Sigmoid colon (tissue), 7 donors: Measurements from ENCODE around the gene PARP15. TPM values are rescaled to one million over a fixed set of nuclear protein-coding genes. Genes with fewer than 3 reads are reported as not detected.

Source experiments
- DNase-seq: peaks from one replicate; pipeline ENCODE4 v3.0.0-alpha.2; 2019
- H3K27ac ChIP-seq, 4 donors: fragments of 200-600 bp; sonication (generic); one replicate each; pipeline ENCODE4 v1.5.1; 2016 to 2019; ENCODE audit warnings: mild to moderate bottlenecking in 1 of 4
- H3K27me3 ChIP-seq, 3 donors: fragments of 200-600 bp; sonication (generic); one replicate each; pipeline ENCODE4 v1.5.1; 2019; ENCODE audit warnings: mild to moderate bottlenecking in 1 of 3
- H3K36me3 ChIP-seq, 4 donors: fragments of 200-600 bp; sonication (generic); one replicate each; pipeline ENCODE4 v1.5.1; 2016 to 2019
- H3K4me1 ChIP-seq, 4 donors: fragments of 200-600 bp; sonication (generic); one replicate each; pipeline ENCODE4 v1.5.1; 2017 to 2019
- H3K4me3 ChIP-seq, 4 donors: fragments of 200-600 bp; sonication (generic); one replicate each; pipeline ENCODE4 v1.5.1; 2017 to 2019; ENCODE audit warnings: mild to moderate bottlenecking in 2 of 4, moderate library complexity in 1 of 4
- H3K9me3 ChIP-seq, 4 donors: fragments of 200-600 bp in 3 of 4; sonication (generic) in 3 of 4; one replicate each; pipeline versions ENCODE4 v1.5.1 to v1.6.1; 2013 to 2019
- EP300 ChIP-seq, 4 donors: sonication (generic); formaldehyde crosslinking; IDR thresholded peaks; one replicate each; pipeline ENCODE4 v1.6.1; 2017; ENCODE audit warnings: antibody characterized with exemption in 4 of 4
- POLR2A ChIP-seq, 2 donors: fragments of 450-650 bp; IDR thresholded peaks; one replicate each; pipeline ENCODE4 v1.6.1; 2016; ENCODE audit warnings: antibody characterized with exemption in 2 of 2, mild to moderate bottlenecking in 2 of 2, moderate library complexity in 2 of 2
- POLR2AphosphoS5 ChIP-seq, 4 donors: sonication (generic); formaldehyde crosslinking; IDR thresholded peaks; one replicate each; pipeline ENCODE4 v1.6.1; 2017; ENCODE audit warnings: antibody characterized with exemption in 4 of 4
- WGBS, 2 donors: extraction: QIAGEN DNeasy Blood & Tissue Kit; methylation state at CpG; one replicate each; pipeline ENCODE4 v1.1.7; 2013; 5-methylcytosine and 5-hydroxymethylcytosine counted together
- intact Hi-C: fragments of 100-400 bp; cut with DNase I; formaldehyde crosslinking; loops from one replicate; pipeline ENCODE4 v1.15.1; 2023
- polyA plus RNA-seq, 3 donors: library from polyadenylated mRNA; stranded (reverse); fragments of 200-250 nt; gene quantifications; one replicate each; pipeline ENCODE4 v1.2.3, GENCODE V29; 2013
- total RNA-seq, 4 donors: library from RNA; depleted of rRNA; stranded (reverse); fragments of >200 nt; gene quantifications; one replicate each; pipeline ENCODE4 v1.1.0, GENCODE V29; 2016
- TF ChIP-seq, protein P1 (sequence below), 4 experiments: fragments of 450-650 bp in 3 of 4; fragments of 200-600 bp in 1 of 4; IDR thresholded peaks; one replicate each; pipeline ENCODE4 v1.5.1; 2016 to 2019; ENCODE audit warnings: antibody characterized with exemption in 4 of 4, mild to moderate bottlenecking in 3 of 4, moderate library complexity in 2 of 4
- donor health status: healthy with polysubstance abuse.
- donor health status: Bipolar disorder and iron deficiency.
- donor health status: healthy.

The PARP15 gene
- total and polyA plus RNA-seq, 7 donors: 1.1 to 16.8 (median 2.9) TPM; not detected in 1

DNA sequence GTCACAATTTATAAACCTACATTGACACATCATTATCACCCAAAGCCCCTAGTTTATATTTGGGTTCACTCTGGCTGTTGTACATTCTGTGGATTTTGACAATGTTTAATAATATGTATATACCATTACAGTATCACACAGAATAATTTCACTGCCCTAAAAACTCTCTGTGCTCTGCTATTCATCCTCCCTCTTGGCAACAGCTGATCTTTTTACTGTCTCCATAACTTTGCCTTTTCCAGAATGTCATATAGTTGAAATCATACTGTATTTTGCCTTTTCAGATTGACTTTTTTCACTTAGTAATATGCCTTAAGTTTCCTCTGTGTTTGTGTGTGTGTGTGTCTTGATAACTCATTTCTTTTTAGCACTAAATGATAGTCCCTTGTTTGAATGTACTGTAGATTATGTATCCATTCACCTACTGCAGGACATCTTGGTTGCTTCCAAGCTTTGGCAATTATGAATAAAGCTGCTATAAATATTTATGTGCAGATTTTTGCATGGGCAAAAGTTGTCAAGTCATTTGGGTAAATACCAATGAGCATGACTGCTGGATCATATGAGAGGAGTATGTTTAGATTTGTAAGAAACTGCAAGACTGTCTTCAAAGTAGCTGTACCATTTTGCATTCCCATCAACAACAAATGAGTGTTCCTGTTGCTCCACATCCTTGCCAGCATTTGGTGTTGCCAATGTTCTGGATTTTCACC lies 9.5 kb downstream of the PARP15 start:
- no peak for DNase-seq
- H3K4me1 ChIP-seq: no peaks in the 10 kb centered on the region
- intact Hi-C loops: no loop called here

DNA sequence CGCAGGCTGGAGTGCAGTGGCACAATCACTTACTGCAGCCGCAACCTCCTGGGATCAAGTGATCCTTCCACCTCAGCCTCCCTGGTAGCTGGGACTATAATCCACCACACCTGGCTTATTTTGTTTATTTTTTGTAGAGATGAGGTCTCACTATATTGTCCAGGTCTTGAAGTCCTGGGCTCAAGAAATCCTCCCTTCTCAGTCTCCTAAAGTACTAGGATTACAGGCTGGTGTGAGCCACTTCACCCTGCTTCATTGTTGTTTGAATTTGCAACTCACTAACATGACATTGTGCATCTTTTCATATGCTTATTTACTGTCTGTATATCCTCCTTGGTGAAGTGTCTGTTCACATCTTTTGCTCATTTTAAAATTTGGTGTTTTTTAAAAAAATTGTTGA lies 10.1 kb downstream of the PARP15 start:
- no peaks in the 10 kb centered on the region for H3K4me1 ChIP-seq
- WGBS, 2 donors: 28 to 50% methylated on average over 2 of the region's 2 CpGs
- no peak for DNase-seq
- H3K4me3 ChIP-seq: no peak overlapping the region
- TF ChIP-seq POLR2AphosphoS5 (IDR thresholded peaks at IDR 0.05) (no peak), EP300 (IDR thresholded peaks at IDR 0.05) (no peak), POLR2A (IDR thresholded peaks at IDR 0.05) (no peak)
- TF ChIP-seq, protein P1, sequence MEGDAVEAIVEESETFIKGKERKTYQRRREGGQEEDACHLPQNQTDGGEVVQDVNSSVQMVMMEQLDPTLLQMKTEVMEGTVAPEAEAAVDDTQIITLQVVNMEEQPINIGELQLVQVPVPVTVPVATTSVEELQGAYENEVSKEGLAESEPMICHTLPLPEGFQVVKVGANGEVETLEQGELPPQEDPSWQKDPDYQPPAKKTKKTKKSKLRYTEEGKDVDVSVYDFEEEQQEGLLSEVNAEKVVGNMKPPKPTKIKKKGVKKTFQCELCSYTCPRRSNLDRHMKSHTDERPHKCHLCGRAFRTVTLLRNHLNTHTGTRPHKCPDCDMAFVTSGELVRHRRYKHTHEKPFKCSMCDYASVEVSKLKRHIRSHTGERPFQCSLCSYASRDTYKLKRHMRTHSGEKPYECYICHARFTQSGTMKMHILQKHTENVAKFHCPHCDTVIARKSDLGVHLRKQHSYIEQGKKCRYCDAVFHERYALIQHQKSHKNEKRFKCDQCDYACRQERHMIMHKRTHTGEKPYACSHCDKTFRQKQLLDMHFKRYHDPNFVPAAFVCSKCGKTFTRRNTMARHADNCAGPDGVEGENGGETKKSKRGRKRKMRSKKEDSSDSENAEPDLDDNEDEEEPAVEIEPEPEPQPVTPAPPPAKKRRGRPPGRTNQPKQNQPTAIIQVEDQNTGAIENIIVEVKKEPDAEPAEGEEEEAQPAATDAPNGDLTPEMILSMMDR (IDR thresholded peaks at IDR 0.05): no peak
- no peak overlapping the region for H3K27ac ChIP-seq
- H3K36me3 ChIP-seq: no peaks in the 10 kb centered on the region
- H3K27me3 ChIP-seq: no peaks in the 10 kb centered on the region
- peaks cover 0 to 2% (median 0%) of the 10 kb centered on the region in 4 donors for H3K9me3 ChIP-seq
- intact Hi-C loops: no loop called here

More for the DNA sequence above, 9.5 kb downstream of the PARP15 start:
- TF ChIP-seq POLR2AphosphoS5 (IDR thresholded peaks at IDR 0.05): no peak
- TF ChIP-seq EP300 (IDR thresholded peaks at IDR 0.05): no peak
- no peak for TF ChIP-seq POLR2A (IDR thresholded peaks at IDR 0.05)
- TF ChIP-seq, protein P1 (IDR thresholded peaks at IDR 0.05): no peak
- Histone ChIP-seq H3K27ac (no peak overlapping the region), H3K27me3 (no peaks in the 10 kb centered on the region), H3K9me3 (peaks cover 0 to 6% (median 5%) of the 10 kb centered on the region in 4 donors), H3K4me3 (no peak overlapping the region), H3K36me3 (no peaks in the 10 kb centered on the region)

DNA sequence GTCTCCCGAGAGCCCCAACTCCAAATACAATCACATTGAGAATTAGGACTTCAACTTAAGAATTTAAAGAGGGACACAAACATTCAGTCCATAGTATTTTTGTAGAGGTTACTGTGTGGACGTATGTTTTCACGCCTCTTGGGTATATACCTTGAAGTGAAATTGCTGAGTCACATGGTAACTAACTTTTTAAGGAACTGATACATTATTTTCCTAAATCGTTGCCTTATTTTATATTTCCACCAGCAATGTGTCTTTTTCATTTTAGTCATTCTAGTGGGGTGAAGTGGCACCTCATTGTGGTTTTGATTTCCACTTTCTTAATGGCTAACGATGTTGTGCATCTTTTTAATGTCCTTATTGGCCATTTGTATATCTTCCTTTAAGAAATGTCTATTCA lies 11.8 kb downstream of the PARP15 start:
- Histone ChIP-seq H3K9me3 (no peaks in the 10 kb centered on the region), H3K4me3 (no peak overlapping the region), H3K36me3 (no peaks in the 10 kb centered on the region), H3K4me1 (no peaks in the 10 kb centered on the region), H3K27me3 (no peaks in the 10 kb centered on the region), H3K27ac (no peak overlapping the region)
- WGBS, 2 donors: 55 to 68% methylated on average over 5 of the region's 5 CpGs
- no peak for DNase-seq
- intact Hi-C loops: no loop called here
- TF ChIP-seq POLR2A (IDR thresholded peaks at IDR 0.05): no peak
- TF ChIP-seq EP300 (IDR thresholded peaks at IDR 0.05): no peak
- TF ChIP-seq, protein P1 (IDR thresholded peaks at IDR 0.05): no peak
- TF ChIP-seq POLR2AphosphoS5 (IDR thresholded peaks at IDR 0.05): no peak

DNA sequence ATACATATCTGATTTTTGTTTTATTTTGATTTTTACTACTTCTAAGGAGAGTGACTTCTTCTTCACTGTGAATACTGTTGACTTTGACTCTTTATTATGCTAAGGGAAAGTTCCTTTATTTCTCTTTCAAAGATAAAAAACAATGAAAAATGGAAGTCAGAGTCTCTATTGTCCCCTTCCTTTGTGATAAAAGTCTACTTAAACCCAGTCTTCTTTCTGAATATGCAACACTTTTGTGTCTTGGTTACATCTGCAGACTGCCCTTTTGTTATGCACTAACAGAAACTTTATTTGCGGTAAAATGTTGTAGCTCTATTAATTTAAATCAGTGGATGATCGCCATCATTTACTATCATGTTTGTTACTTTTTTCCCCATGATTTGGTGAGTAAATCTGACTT lies 13.2 kb downstream of the PARP15 start:
- no peak overlapping the region for H3K4me3 ChIP-seq
- TF ChIP-seq POLR2AphosphoS5 (IDR thresholded peaks at IDR 0.05) (no peak), EP300 (IDR thresholded peaks at IDR 0.05) (no peak), POLR2A (IDR thresholded peaks at IDR 0.05) (no peak)
- TF ChIP-seq, protein P1 (IDR thresholded peaks at IDR 0.05): no peak
- H3K36me3 ChIP-seq: no peaks in the 10 kb centered on the region
- no peak overlapping the region for H3K27ac ChIP-seq
- intact Hi-C loops: no loop called here
- DNase-seq: no peak
- no peaks in the 10 kb centered on the region for H3K4me1 ChIP-seq
- 97 to 98% methylated on average over 2 of the region's 2 CpGs for WGBS, 2 donors
- no peaks in the 10 kb centered on the region for H3K27me3 ChIP-seq
- H3K9me3 ChIP-seq: no peaks in the 10 kb centered on the region

DNA sequence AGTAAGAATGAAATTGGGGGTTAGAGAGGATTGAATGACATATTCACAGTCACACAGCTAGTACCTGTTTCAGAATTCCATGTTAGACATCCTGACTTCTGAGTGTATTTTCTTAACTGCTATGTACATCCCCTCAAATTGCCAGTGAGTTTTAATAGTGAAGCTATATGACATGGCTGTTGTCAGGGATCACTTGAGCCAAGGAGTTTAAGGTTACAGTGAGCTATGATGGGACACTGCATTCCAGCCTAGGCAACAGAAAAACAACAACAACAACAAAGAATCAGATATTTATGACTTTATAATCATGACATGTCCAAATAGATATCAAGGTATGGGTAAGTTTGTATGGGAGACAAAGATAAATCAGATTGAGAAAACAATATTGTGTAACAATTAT lies 16.6 kb downstream of the PARP15 start:
- no peaks in the 10 kb centered on the region for H3K9me3 ChIP-seq
- TF ChIP-seq POLR2A (IDR thresholded peaks at IDR 0.05) (no peak), EP300 (IDR thresholded peaks at IDR 0.05) (no peak), POLR2AphosphoS5 (IDR thresholded peaks at IDR 0.05) (no peak)
- TF ChIP-seq, protein P1 (IDR thresholded peaks at IDR 0.05): no peak
- intact Hi-C loops: no loop called here
- H3K4me3 ChIP-seq: no peak overlapping the region
- no peaks in the 10 kb centered on the region for H3K4me1 ChIP-seq
- DNase-seq: no peak
- no peak overlapping the region for H3K27ac ChIP-seq
- H3K36me3 ChIP-seq: no peaks in the 10 kb centered on the region
- H3K27me3 ChIP-seq: no peaks in the 10 kb centered on the region
